Thoracic aorta (tissue), 2 donors: Measurements from ENCODE around the gene TNPO1. TPM values are rescaled to one million over a fixed set of nuclear protein-coding genes. Genes with fewer than 3 reads are reported as not detected.
"Not testable (repeated sequence)": the region's sequence is repeated elsewhere in the genome, so short reads cannot be mapped to it uniquely, and the experiment has no call there.

Experiments
- ATAC-seq: fragments of 150-250 bp; one replicate; pipeline ENCODE4 v1.8.0; 2017; ENCODE audit warnings: low read depth; ENCODE audit not compliant: insufficient number of reproducible peaks, low FRiP score
- DNase-seq: peaks from one replicate; pipeline ENCODE4 v3.0.0-alpha.2; 2020; ENCODE audit warnings: low spot score
- H3K27ac ChIP-seq, 2 donors: fragments of 200-600 bp; sonication (generic); 1 replicate in 1 of 2; 2 replicates in 1 of 2; pipeline ENCODE4 v1.5.1; 2016; ENCODE audit warnings: mild to moderate bottlenecking in 2 of 2, moderate library complexity in 2 of 2
- H3K27me3 ChIP-seq: fragments of 200-600 bp; sonication (generic); replicated peaks from 2 replicates; pipeline ENCODE4 v1.6.0; 2016; ENCODE audit warnings: mild to moderate bottlenecking; ENCODE audit not compliant: insufficient read depth
- H3K36me3 ChIP-seq: fragments of 200-600 bp; sonication (generic); one replicate; pipeline ENCODE4 v1.5.1; 2016
- H3K4me1 ChIP-seq, 2 donors: fragments of 200-600 bp; sonication (generic); 1 replicate in 1 of 2; 2 replicates in 1 of 2; pipeline versions ENCODE4 v1.5.1 to v1.6.0; 2016; ENCODE audit warnings: low read depth in 2 of 2, mild to moderate bottlenecking in 1 of 2; ENCODE audit not compliant: control insufficient read depth in 1 of 2
- H3K4me3 ChIP-seq: fragments of 200-600 bp; sonication (generic); 2 replicates; pipeline ENCODE4 v1.5.1; 2016; ENCODE audit warnings: mild to moderate bottlenecking
- H3K9me3 ChIP-seq: fragments of 200-600 bp; sonication (generic); 2 replicates; pipeline ENCODE4 v1.5.1; 2016
- total RNA-seq, 2 donors: library from RNA; depleted of rRNA; stranded (reverse); fragments of >200 nt; gene quantifications; one replicate each; pipeline versions ENCODE4 v1.1.0 to v1.2.3, GENCODE V29; 2016
- TF ChIP-seq, protein P1 (sequence below): fragments of 200-600 bp; sonication (generic); IDR thresholded peaks from one replicate; pipeline ENCODE4 v1.5.1; 2019; ENCODE audit warnings: antibody characterized with exemption

The TNPO1 gene
- total RNA-seq, 2 donors from 2014 or later, result 75.8 to 150 TPM

GRCh38 chr5:72917371-72917776, 100.9 kb downstream of the TNPO1 start:
- H3K9me3 ChIP-seq, result no peaks in the 10 kb centered on the region
- ATAC-seq, result no peak
- no peaks in the 10 kb centered on the region for H3K27me3 ChIP-seq
- no peak overlapping the region for H3K4me3 ChIP-seq
- TF ChIP-seq, protein P1, sequence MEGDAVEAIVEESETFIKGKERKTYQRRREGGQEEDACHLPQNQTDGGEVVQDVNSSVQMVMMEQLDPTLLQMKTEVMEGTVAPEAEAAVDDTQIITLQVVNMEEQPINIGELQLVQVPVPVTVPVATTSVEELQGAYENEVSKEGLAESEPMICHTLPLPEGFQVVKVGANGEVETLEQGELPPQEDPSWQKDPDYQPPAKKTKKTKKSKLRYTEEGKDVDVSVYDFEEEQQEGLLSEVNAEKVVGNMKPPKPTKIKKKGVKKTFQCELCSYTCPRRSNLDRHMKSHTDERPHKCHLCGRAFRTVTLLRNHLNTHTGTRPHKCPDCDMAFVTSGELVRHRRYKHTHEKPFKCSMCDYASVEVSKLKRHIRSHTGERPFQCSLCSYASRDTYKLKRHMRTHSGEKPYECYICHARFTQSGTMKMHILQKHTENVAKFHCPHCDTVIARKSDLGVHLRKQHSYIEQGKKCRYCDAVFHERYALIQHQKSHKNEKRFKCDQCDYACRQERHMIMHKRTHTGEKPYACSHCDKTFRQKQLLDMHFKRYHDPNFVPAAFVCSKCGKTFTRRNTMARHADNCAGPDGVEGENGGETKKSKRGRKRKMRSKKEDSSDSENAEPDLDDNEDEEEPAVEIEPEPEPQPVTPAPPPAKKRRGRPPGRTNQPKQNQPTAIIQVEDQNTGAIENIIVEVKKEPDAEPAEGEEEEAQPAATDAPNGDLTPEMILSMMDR, result no peak
- H3K27ac ChIP-seq, result no peak overlapping the region
- no peaks in the 10 kb centered on the region for H3K36me3 ChIP-seq
- H3K4me1 ChIP-seq, result no peaks in the 10 kb centered on the region
- DNase-seq, result no peak

- no peaks in the 10 kb centered on the region for H3K27me3 ChIP-seq
- no peak overlapping the region for H3K4me3 ChIP-seq
Observed at GRCh38 chr5:72920690-72921502, 104.4 kb downstream of the TNPO1 start.

GRCh38 chr5:72921886-72922285, 105.4 kb downstream of the TNPO1 start:
- no peaks in the 10 kb centered on the region for H3K9me3 ChIP-seq

More at GRCh38 chr5:72920690-72921502, 104.4 kb downstream of the TNPO1 start:
- Histone ChIP-seq H3K27ac (no peak overlapping the region), H3K36me3 (no peaks in the 10 kb centered on the region), H3K9me3 (no peaks in the 10 kb centered on the region), H3K4me1 (no peaks in the 10 kb centered on the region)
- TF ChIP-seq, protein P1, result no peak
- DNase-seq (no peak), ATAC-seq (no peak)

DNA sequence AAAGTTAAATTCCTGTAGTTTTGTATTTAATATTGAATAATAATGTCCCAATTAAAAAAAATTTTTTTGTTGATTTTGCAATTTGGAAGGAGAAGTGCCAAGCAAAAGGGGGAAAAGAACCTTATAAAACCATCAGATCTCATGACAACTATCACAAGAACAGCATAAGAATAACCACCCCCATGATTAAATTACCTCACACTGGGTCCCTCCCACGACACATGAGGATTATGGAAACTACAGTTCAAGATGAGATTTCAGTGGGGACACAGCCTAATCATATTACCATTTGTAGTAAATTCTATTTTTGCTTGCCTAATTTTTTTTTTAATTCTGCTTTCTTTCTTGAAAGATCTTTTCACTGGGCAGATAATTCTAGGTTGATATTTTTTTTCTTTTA, 106.0 kb downstream of the TNPO1 start:
- DNase-seq (no peak), ATAC-seq (no peak)
- Histone ChIP-seq H3K27me3 (no peaks in the 10 kb centered on the region), H3K27ac (no peak overlapping the region), H3K4me1 (no peaks in the 10 kb centered on the region), H3K9me3 (no peaks in the 10 kb centered on the region), H3K36me3 (no peaks in the 10 kb centered on the region), H3K4me3 (no peak overlapping the region)
- TF ChIP-seq, protein P1, result no peak

More at GRCh38 chr5:72921886-72922285, 105.4 kb downstream of the TNPO1 start:
- TF ChIP-seq, protein P1, result no peak
- Histone ChIP-seq H3K36me3 (no peaks in the 10 kb centered on the region), H3K27me3 (no peaks in the 10 kb centered on the region), H3K4me1 (no peaks in the 10 kb centered on the region), H3K4me3 (no peak overlapping the region), H3K27ac (no peak overlapping the region)
- ATAC-seq, result no peak
- no peak for DNase-seq

DNA sequence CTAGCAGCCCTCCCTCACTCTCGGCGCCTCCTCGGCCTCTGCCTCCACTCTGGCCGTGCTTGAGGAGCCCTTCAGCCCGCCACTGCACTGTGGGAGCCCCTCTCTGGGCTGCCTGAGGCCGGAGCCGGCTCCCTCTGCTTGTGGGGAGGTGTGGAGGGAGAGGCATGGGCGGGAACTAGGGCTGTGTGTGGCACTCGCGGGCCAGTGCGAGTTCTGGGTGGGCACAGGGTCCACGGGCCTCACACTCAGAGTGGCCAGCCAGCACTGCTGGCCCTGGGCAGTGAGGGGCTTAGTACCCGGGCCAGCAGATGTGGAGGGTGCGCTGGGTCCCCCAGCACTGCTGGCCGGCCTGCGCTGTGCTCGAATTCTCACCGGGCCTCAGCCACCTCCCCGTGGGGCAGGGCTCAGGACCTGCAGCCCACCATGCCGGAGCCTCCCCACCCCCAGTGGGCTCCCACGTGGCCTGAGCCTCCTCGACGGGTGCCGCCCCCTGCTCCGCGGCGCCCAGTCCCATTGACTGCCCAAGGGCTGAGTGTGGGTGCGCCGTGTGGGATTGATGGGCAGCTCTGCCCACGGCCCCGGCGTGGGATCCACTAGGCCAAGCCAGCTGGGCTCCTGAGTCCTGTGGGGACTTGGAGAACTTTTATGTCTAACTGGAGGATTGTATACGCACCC, 109.0 kb downstream of the TNPO1 start:
- TF ChIP-seq, protein P1, result no peak
- ATAC-seq (no peak), DNase-seq (no peak)
- Histone ChIP-seq H3K4me3 (no peak overlapping the region), H3K4me1 (no peaks in the 10 kb centered on the region), H3K9me3 (no peaks in the 10 kb centered on the region), H3K27me3 (no peaks in the 10 kb centered on the region), H3K27ac (no peak overlapping the region), H3K36me3 (no peaks in the 10 kb centered on the region)

DNA sequence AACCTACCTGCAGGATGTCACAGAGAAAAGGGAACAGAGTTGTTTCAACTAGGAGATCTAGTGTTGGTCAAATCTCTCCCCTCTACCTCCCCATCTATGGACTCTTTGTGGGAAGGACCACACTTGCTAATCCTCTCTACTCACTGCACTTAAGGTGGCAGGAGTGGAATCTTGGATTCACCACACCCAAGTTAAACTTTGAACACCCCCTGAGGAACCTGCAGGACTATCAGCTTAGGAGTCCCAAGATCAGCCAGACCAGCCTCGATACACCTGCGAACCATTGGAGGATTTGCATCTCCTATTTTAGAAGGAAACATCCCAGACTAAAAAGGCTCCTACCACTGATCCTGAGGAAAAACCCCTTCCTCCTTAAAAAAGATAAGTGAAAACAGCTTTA, 116.2 kb downstream of the TNPO1 start:
- H3K36me3 ChIP-seq, H3K27me3 ChIP-seq, DNase-seq, H3K4me1 ChIP-seq, ATAC-seq, H3K27ac ChIP-seq, H3K4me3 ChIP-seq, H3K9me3 ChIP-seq: not testable (repeated sequence)

DNA sequence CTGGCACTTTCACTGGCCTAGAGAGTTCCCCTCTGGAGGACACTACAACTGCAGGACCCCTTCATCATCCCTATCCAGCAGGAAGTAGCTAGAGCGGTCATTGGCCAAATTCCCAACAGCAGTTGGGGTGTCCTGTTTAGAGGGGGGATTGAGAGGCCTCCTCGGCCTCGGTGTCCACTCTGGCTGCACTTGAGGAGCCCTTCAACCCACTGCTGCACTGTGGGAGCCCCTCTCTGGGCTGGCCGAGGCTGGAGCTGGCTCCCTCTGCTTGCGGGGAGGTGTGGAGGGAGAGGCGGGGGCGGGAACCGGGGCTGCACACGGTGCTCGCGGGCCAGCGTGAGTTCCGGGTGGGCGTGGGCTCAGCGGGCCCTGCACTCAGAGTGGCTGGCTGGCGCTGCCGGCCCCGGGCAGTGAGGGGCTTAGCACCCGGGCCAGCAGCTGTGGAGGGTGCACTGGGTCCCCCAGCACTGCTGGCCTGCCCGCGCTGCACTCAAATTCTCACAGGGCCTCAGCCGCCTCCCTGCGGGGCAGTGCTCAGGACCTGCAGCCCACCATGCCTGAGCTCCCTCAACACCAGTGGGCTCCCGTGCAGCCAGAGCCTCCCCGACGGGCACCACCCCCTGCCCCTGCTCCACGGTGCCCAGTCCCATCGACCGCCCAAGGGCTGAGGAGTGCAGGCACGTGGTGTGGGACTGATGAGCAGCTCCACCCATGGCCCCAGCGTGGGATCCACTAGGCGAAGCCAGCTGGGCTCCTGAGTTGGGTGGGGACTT, 118.7 kb downstream of the TNPO1 start:
- ATAC-seq, H3K9me3 ChIP-seq, H3K27me3 ChIP-seq, H3K4me3 ChIP-seq, DNase-seq, H3K27ac ChIP-seq, H3K36me3 ChIP-seq: not testable (repeated sequence)
- peaks cover 0 to 12% of the 10 kb centered on the region in 2 donors for H3K4me1 ChIP-seq
